Kidney (tissue), 14 donors: ENCODE data around the gene FSD2. TPM values are rescaled to one million over a fixed set of nuclear protein-coding genes. Genes with fewer than 3 reads are reported as not detected.

Experiments used
- DNase-seq, 5 donors: peaks; one replicate each; pipeline ENCODE4 v3.0.0-alpha.2; 2013 to 2020
- FAIRE-seq: peaks from 2 replicates; lab custom pipeline; 2012; peaks lifted over from hg19 to GRCh38; lab: Jason Lieb, UNC
- H3K27ac ChIP-seq, 2 donors: one replicate each; pipeline ENCODE4 v1.7.0; 2013; ENCODE audit warnings: low read depth in 2 of 2, low read length in 2 of 2, inconsistent platforms in 1 of 2
- H3K27me3 ChIP-seq: one replicate; pipeline ENCODE4 v1.7.1; 2013; ENCODE audit warnings: low read length, inconsistent platforms; ENCODE audit not compliant: control insufficient read depth, insufficient read depth
- H3K36me3 ChIP-seq, 3 donors: one replicate each; pipeline versions ENCODE4 v1.7.0 to v1.7.1; 2013; ENCODE audit warnings: low read length in 3 of 3, control low read depth in 1 of 3, inconsistent platforms in 1 of 3; ENCODE audit not compliant: insufficient read depth in 3 of 3, control insufficient read depth in 2 of 3
- H3K4me1 ChIP-seq, 3 donors: one replicate each; pipeline versions ENCODE4 v1.7.0 to v1.7.1; 2013; ENCODE audit warnings: low read length in 3 of 3, inconsistent platforms in 1 of 3, low read depth in 1 of 3; ENCODE audit not compliant: control insufficient read depth in 2 of 3, insufficient read depth in 2 of 3
- H3K4me3 ChIP-seq, 3 donors: one replicate each; pipeline versions ENCODE4 v1.7.0 to v1.8.1; 2013; ENCODE audit warnings: low read length in 3 of 3, control low read depth in 1 of 3, inconsistent platforms in 1 of 3
- H3K9ac ChIP-seq, 3 donors: one replicate each; pipeline versions ENCODE4 v1.7.0 to v1.7.1; 2013; ENCODE audit warnings: low read length in 3 of 3, control low read depth in 1 of 3, inconsistent platforms in 1 of 3
- H3K9me3 ChIP-seq, 3 donors: one replicate each; pipeline versions ENCODE4 v1.7.0 to v1.7.1; 2013; ENCODE audit warnings: low read length in 3 of 3, control low read depth in 1 of 3, inconsistent platforms in 1 of 3; ENCODE audit not compliant: control insufficient read depth in 2 of 3, insufficient read depth in 1 of 3
- intact Hi-C: fragments of 100-400 bp; cut with DNase I; formaldehyde crosslinking; loops from one replicate; pipeline ENCODE4 v1.11.1; 2022
- polyA plus RNA-seq: library from polyadenylated mRNA; stranded (reverse); fragments of 350-450 nt; fragmentation: Illumina TruSeq; extraction: RNeasy Lipid Tissue Mini Kit (QIAGEN cat#74804); gene quantifications from one replicate; pipeline ENCODE4 v1.2.3, GENCODE V29; 2014; ENCODE audit warnings: low read depth, low replicate concordance; ENCODE audit not compliant: insufficient read depth
- total RNA-seq: library from RNA; stranded (reverse); fragmentation: NEBNext Ultra II Directional; extraction: Animal tissue kit (Norgen Biotek cat#: 25700); gene quantifications from one replicate; pipeline ENCODE4 v1.2.1, GENCODE V29; 2021
- TF ChIP-seq, protein P1 (sequence below): IDR thresholded peaks from 3 replicates; pipeline ENCODE4 v1.5.1; 2012; ENCODE audit warnings: mild to moderate bottlenecking, moderate library complexity, borderline replicate concordance; ENCODE audit not compliant: insufficient read depth; ENCODE audit errors: extremely low read depth
- donor health status: control.
- donor health status: control.
- donor health status: control.
- donor health status: control.
- donor health status: control.
- donor health status: DM: yes; HTN: yes; CAD: no.
- donor health status: Normal renal cell carcinoma (clear cell type).

FSD2 gene
- total and polyA plus RNA-seq, 2 donors from 2014 or later: not detected

- H3K4me3 ChIP-seq: no peak overlapping the region
- TF ChIP-seq, protein P1, sequence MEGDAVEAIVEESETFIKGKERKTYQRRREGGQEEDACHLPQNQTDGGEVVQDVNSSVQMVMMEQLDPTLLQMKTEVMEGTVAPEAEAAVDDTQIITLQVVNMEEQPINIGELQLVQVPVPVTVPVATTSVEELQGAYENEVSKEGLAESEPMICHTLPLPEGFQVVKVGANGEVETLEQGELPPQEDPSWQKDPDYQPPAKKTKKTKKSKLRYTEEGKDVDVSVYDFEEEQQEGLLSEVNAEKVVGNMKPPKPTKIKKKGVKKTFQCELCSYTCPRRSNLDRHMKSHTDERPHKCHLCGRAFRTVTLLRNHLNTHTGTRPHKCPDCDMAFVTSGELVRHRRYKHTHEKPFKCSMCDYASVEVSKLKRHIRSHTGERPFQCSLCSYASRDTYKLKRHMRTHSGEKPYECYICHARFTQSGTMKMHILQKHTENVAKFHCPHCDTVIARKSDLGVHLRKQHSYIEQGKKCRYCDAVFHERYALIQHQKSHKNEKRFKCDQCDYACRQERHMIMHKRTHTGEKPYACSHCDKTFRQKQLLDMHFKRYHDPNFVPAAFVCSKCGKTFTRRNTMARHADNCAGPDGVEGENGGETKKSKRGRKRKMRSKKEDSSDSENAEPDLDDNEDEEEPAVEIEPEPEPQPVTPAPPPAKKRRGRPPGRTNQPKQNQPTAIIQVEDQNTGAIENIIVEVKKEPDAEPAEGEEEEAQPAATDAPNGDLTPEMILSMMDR: no peak
- H3K27ac ChIP-seq: no peak overlapping the region
- no peaks in the 10 kb centered on the region for H3K9me3 ChIP-seq
- DNase-seq (no peak), FAIRE-seq (no peak)
- no peaks in the 10 kb centered on the region for H3K27me3 ChIP-seq
- intact Hi-C loops: no loop called here
- H3K4me1 ChIP-seq: no peaks in the 10 kb centered on the region
- H3K36me3 ChIP-seq: no peaks in the 10 kb centered on the region
- H3K9ac ChIP-seq: no peak overlapping the region
Observed at GRCh38 chr15:82789491-82789890, 16.4 kb downstream of the FSD2 start.

GRCh38 chr15:82788496-82788895, 17.4 kb downstream of the FSD2 start:
- intact Hi-C loops: no loop called here
- H3K9ac ChIP-seq: no peak overlapping the region
- no peak for FAIRE-seq
- no peak for DNase-seq
- H3K27ac ChIP-seq: no peak overlapping the region
- TF ChIP-seq, protein P1: no peak
- H3K4me1 ChIP-seq: no peaks in the 10 kb centered on the region
- H3K27me3 ChIP-seq: no peaks in the 10 kb centered on the region
- H3K4me3 ChIP-seq: no peak overlapping the region
- no peaks in the 10 kb centered on the region for H3K36me3 ChIP-seq
- H3K9me3 ChIP-seq: no peaks in the 10 kb centered on the region

GRCh38 chr15:82781349-82781748, 24.5 kb downstream of the FSD2 start:
- FAIRE-seq (no peak), DNase-seq (no peak)
- Histone ChIP-seq H3K4me3 (no peak overlapping the region), H3K9ac (no peak overlapping the region), H3K27me3 (no peaks in the 10 kb centered on the region), H3K36me3 (no peaks in the 10 kb centered on the region), H3K4me1 (no peaks in the 10 kb centered on the region), H3K9me3 (no peaks in the 10 kb centered on the region), H3K27ac (no peak overlapping the region)
- intact Hi-C loops: no loop called here
- TF ChIP-seq, protein P1: no peak

- TF ChIP-seq, protein P1: no peak
- FAIRE-seq (no peak), DNase-seq (no peak)
- Histone ChIP-seq H3K9me3 (no peaks in the 10 kb centered on the region), H3K27ac (no peak overlapping the region), H3K9ac (no peak overlapping the region), H3K36me3 (no peaks in the 10 kb centered on the region), H3K27me3 (no peaks in the 10 kb centered on the region), H3K4me3 (no peak overlapping the region), H3K4me1 (no peaks in the 10 kb centered on the region)
- intact Hi-C loops: no loop called here
Observed at GRCh38 chr15:82778755-82779154, 27.1 kb downstream of the FSD2 start.
